ENCODE data around the gene MED13L. TPM values are rescaled to one million over a fixed set of nuclear protein-coding genes. Genes with fewer than 3 reads are reported as not detected.
A peak's percentile ranks its signal among the peaks of the same experiment; 100 is the strongest.

Gene MED13L
- total and polyA plus RNA-seq, 2 donors (not counting 1 experiment from before 2014, with no cell fraction given): 56.5 to 97.3 TPM

DNA sequence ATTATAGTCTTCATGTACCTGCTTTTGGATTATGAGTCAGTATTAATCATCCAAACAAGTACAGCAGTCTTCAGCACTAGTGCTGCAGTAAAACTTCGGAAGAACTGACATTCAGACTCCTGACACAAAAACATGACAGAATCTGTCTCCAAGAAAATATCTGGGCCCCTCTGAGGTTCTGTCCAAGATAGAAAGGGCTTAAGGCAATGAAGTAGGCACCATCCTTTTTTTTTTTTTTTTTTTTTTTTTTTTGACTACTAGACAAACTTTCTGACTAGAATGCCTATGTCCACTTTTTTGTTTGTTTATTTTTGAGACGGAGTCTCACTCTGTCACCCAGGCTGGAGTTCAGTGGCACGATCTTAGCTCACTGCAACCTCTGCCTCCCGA, 112.5 kb downstream of the MED13L start:
- H3K9ac ChIP-seq (ENCODE audit: insufficient read depth, low read length): no peak overlapping the region
- peak; percentile 56 to 78 for DNase-seq (ENCODE audit: low read depth in 2 of 2)
- H3K4me1 ChIP-seq (ENCODE audit: control insufficient read depth, extremely low read depth, insufficient read depth, low read length): peaks cover 11% of the 10 kb centered on the region
- H3K27me3 ChIP-seq (ENCODE audit: control insufficient read depth, insufficient read depth, low read length): no peaks in the 10 kb centered on the region
- H3K9me3 ChIP-seq (ENCODE audit: control insufficient read depth, insufficient read depth, low read depth, low read length): no peaks in the 10 kb centered on the region
- peaks cover 20% of the 10 kb centered on the region for H4K20me1 ChIP-seq (ENCODE audit: control insufficient read depth, extremely low read depth, insufficient read depth, low read length)
- no peaks in the 10 kb centered on the region for H3K36me3 ChIP-seq (ENCODE audit: control insufficient read depth, insufficient read depth, low read length)
- H3K27ac ChIP-seq (ENCODE audit: insufficient read depth, low read length): no peak overlapping the region
- H3K79me2 ChIP-seq (ENCODE audit: control insufficient read depth, insufficient read depth, low read length): peaks cover 78% of the 10 kb centered on the region
- H3K4me3 ChIP-seq (replicated peaks in 1 of 4; ENCODE audit: control extremely low read depth in 1 of 4, insufficient read depth in 1 of 4, low read depth in 3 of 4, low read length in 4 of 4): peak overlapping the region in 1 of 4 experiments; percentile 12
- H3K4me2 ChIP-seq (ENCODE audit: extremely low read depth, insufficient read depth, low read length): no peak overlapping the region
- no peak for TF ChIP-seq EZH2 (IDR thresholded peaks at IDR 0.05; ENCODE audit: low read length, missing control alignments)
- TF ChIP-seq, protein P1, sequence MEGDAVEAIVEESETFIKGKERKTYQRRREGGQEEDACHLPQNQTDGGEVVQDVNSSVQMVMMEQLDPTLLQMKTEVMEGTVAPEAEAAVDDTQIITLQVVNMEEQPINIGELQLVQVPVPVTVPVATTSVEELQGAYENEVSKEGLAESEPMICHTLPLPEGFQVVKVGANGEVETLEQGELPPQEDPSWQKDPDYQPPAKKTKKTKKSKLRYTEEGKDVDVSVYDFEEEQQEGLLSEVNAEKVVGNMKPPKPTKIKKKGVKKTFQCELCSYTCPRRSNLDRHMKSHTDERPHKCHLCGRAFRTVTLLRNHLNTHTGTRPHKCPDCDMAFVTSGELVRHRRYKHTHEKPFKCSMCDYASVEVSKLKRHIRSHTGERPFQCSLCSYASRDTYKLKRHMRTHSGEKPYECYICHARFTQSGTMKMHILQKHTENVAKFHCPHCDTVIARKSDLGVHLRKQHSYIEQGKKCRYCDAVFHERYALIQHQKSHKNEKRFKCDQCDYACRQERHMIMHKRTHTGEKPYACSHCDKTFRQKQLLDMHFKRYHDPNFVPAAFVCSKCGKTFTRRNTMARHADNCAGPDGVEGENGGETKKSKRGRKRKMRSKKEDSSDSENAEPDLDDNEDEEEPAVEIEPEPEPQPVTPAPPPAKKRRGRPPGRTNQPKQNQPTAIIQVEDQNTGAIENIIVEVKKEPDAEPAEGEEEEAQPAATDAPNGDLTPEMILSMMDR (conservative IDR thresholded peaks at IDR 0.05 in 1 of 2, IDR thresholded peaks at IDR 0.05 in 1 of 2; ENCODE audit: low read depth in 1 of 2, low read length in 2 of 2): no peak
- no peak overlapping the region for H2AFZ ChIP-seq (ENCODE audit: low read length)

DNA sequence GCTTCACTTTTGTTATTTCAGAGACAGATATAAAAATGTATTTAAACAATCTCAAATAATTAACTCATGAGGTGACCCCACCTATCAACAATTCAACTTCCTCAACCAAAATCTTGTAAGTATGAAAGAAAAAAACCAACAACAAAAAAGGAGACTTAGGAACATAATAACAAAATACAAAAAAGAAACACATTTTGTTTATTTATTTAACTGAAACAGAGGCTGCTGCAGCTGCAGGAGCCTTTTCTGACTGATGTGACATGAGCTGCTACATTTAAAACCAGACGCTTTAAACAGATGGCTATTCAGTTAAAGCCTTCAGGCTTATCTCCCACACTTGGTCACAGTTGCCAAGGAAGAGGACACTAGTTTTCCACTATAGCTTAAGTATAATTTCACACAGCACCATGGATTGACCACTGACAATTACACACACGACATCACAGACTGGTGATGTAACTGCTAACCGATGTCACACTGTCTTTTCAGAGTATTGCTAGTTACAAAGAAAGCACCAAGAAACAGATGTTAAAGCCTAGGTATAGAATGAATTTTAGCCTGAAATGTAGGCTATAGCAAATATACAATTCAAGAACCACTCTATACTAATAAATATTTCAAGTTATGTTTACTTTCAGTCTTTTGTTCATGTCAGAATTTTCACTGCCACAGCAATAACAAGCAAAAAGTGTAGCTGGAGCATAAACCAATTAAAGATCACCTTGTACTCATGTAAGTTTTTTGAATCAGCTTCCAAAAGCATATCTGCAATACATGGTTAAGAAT, 113.0 kb downstream of the MED13L start:
- Histone ChIP-seq H3K36me3 (ENCODE audit: control insufficient read depth, insufficient read depth, low read length) (no peaks in the 10 kb centered on the region), H3K27me3 (ENCODE audit: control insufficient read depth, insufficient read depth, low read length) (no peaks in the 10 kb centered on the region), H3K9me3 (ENCODE audit: control insufficient read depth, insufficient read depth, low read depth, low read length) (no peaks in the 10 kb centered on the region), H3K79me2 (ENCODE audit: control insufficient read depth, insufficient read depth, low read length) (peaks cover 76% of the 10 kb centered on the region), H3K9ac (ENCODE audit: insufficient read depth, low read length) (no peak overlapping the region), H3K4me3 (replicated peaks in 1 of 4; ENCODE audit: control extremely low read depth in 1 of 4, insufficient read depth in 1 of 4, low read depth in 3 of 4, low read length in 4 of 4) (peak overlapping the region in 1 of 4 experiments; percentile 12), H4K20me1 (ENCODE audit: control insufficient read depth, extremely low read depth, insufficient read depth, low read length) (peaks cover 17% of the 10 kb centered on the region), H2AFZ (ENCODE audit: low read length) (no peak overlapping the region), H3K4me1 (ENCODE audit: control insufficient read depth, extremely low read depth, insufficient read depth, low read length) (peaks cover 11% of the 10 kb centered on the region), H3K27ac (ENCODE audit: insufficient read depth, low read length) (no peak overlapping the region), H3K4me2 (ENCODE audit: extremely low read depth, insufficient read depth, low read length) (no peak overlapping the region)
- peak; percentile 31 to 51 for DNase-seq (ENCODE audit: low read depth in 2 of 2)
- TF ChIP-seq, protein P1 (conservative IDR thresholded peaks at IDR 0.05 in 1 of 2, IDR thresholded peaks at IDR 0.05 in 1 of 2; ENCODE audit: low read depth in 1 of 2, low read length in 2 of 2): no peak
- no peak for TF ChIP-seq EZH2 (IDR thresholded peaks at IDR 0.05; ENCODE audit: low read length, missing control alignments)

DNA sequence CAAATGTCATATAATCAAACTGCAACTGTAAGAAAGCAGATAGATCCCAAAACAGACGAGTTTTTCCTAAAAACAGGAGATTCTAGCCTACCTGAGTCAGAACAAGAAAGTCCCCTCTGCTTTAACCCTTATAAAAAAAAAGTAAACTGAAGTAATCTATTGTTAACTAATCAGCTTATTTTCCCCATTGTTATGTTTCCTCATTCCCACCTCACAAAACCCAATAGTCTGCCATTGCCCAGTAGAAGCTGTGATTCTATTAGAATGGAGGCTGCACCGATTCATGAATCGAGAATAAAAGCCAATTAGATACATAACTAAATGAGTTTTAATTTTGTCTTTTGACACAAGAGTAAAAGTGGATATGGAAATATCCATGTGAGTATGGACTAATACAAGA, 115.4 kb downstream of the MED13L start:
- H2AFZ ChIP-seq (ENCODE audit: low read length): no peak overlapping the region
- TF ChIP-seq EZH2 (IDR thresholded peaks at IDR 0.05; ENCODE audit: low read length, missing control alignments): no peak
- TF ChIP-seq, protein P1 (conservative IDR thresholded peaks at IDR 0.05 in 1 of 2, IDR thresholded peaks at IDR 0.05 in 1 of 2; ENCODE audit: low read depth in 1 of 2, low read length in 2 of 2): no peak
- peaks cover 20% of the 10 kb centered on the region for H4K20me1 ChIP-seq (ENCODE audit: control insufficient read depth, extremely low read depth, insufficient read depth, low read length)
- H3K36me3 ChIP-seq (ENCODE audit: control insufficient read depth, insufficient read depth, low read length): no peaks in the 10 kb centered on the region
- H3K4me2 ChIP-seq (ENCODE audit: extremely low read depth, insufficient read depth, low read length): no peak overlapping the region
- H3K4me1 ChIP-seq (ENCODE audit: control insufficient read depth, extremely low read depth, insufficient read depth, low read length): peaks cover 13% of the 10 kb centered on the region
- no peaks in the 10 kb centered on the region for H3K27me3 ChIP-seq (ENCODE audit: control insufficient read depth, insufficient read depth, low read length)
- no peaks in the 10 kb centered on the region for H3K9me3 ChIP-seq (ENCODE audit: control insufficient read depth, insufficient read depth, low read depth, low read length)
- H3K4me3 ChIP-seq (replicated peaks in 1 of 4; ENCODE audit: control extremely low read depth in 1 of 4, insufficient read depth in 1 of 4, low read depth in 3 of 4, low read length in 4 of 4): no peak overlapping the region
- H3K9ac ChIP-seq (ENCODE audit: insufficient read depth, low read length): no peak overlapping the region
- peaks cover 76% of the 10 kb centered on the region for H3K79me2 ChIP-seq (ENCODE audit: control insufficient read depth, insufficient read depth, low read length)
- no peak overlapping the region for H3K27ac ChIP-seq (ENCODE audit: insufficient read depth, low read length)
- no peak for DNase-seq (ENCODE audit: low read depth in 2 of 2)
